ENCODE results near the gene NOVA1.

- no peak for TF ChIP-seq EZH2 (IDR thresholded peaks at IDR 0.05; ENCODE audit: insufficient read depth, poor library complexity, severe bottlenecking)
- TF ChIP-seq EZH2phosphoT487 (IDR thresholded peaks at IDR 0.05; ENCODE audit: insufficient read depth, low read depth): no peak
Measured at GRCh38 chr14:26598672-26599131, 869 bp upstream of the NOVA1 start.
